Naive thymus-derived CD4-positive, alpha-beta T cell (primary cell): ENCODE results near the gene SPEM3. TPM values are rescaled to one million over a fixed set of nuclear protein-coding genes. Genes with fewer than 3 reads are reported as not detected.
"Not testable (repeated sequence)": the region's sequence is repeated elsewhere in the genome, so short reads cannot be mapped to it uniquely, and the experiment has no call there.

Experiments
- ATAC-seq: fragments of 150-1000 bp; cut with Tn5 transposase; 2 replicates; pipeline ENCODE4 v1.10.0; 2021; ENCODE audit warnings: mild to moderate bottlenecking, moderate library complexity
- CTCF ChIA-PET: fragments of 350-600 bp; sonication (Branson Sonifier 250); formaldehyde crosslinking; loops from one replicate; lab custom pipeline; 2021; ENCODE audit warnings: antibody characterized with exemption; lab: Charles Lee
- POLR2A ChIA-PET: fragments of 350-600 bp; sonication (Branson Sonifier 250); formaldehyde crosslinking; loops from one replicate; lab custom pipeline; 2021; ENCODE audit warnings: antibody characterized with exemption, inconsistent platforms; lab: Charles Lee
- DNase-seq, 9 donors: peaks; one replicate each; pipeline versions ENCODE4 v3.0.0 to v3.0.0-alpha.2; 2020 to 2022; ENCODE audit warnings: mixed read lengths in 1 of 9
- H3K27ac ChIP-seq: one replicate; pipeline ENCODE4 v1.7.0; 2013; ENCODE audit warnings: mild to moderate bottlenecking, low read depth, low read length, moderate library complexity
- H3K27me3 ChIP-seq, 2 donors: one replicate each; pipeline ENCODE4 v1.7.0; 2013; ENCODE audit warnings: low read length in 2 of 2, mild to moderate bottlenecking in 2 of 2, moderate library complexity in 2 of 2; ENCODE audit not compliant: control insufficient read depth in 2 of 2, insufficient read depth in 2 of 2
- H3K36me3 ChIP-seq, 3 experiments: 1 replicate in 2 of 3; 2 replicates in 1 of 3; pipeline ENCODE4 v1.7.0; 2013; ENCODE audit warnings: low read length in 3 of 3, mild to moderate bottlenecking in 3 of 3, moderate library complexity in 1 of 3; ENCODE audit not compliant: insufficient read depth in 3 of 3, control insufficient read depth in 2 of 3
- H3K4me1 ChIP-seq, 2 donors: one replicate each; pipeline ENCODE4 v1.7.0; 2013; ENCODE audit warnings: low read length in 2 of 2, mild to moderate bottlenecking in 2 of 2, moderate library complexity in 1 of 2; ENCODE audit not compliant: control insufficient read depth in 2 of 2, insufficient read depth in 2 of 2
- H3K4me3 ChIP-seq: 2 replicates; pipeline ENCODE4 v1.7.0; 2013; ENCODE audit warnings: mild to moderate bottlenecking, low read length
- H3K9me3 ChIP-seq, 3 experiments: 1 replicate in 2 of 3; 2 replicates in 1 of 3; pipeline ENCODE4 v1.7.0; 2013; ENCODE audit warnings: low read length in 3 of 3; ENCODE audit not compliant: control insufficient read depth in 2 of 3
- H3K27ac Mint-ChIP-seq, 9 donors: one replicate each; pipeline ENCODE4 v1.8.0; 2020 to 2022; ENCODE audit warnings: mixed read lengths in 9 of 9, mild to moderate bottlenecking in 8 of 9, moderate library complexity in 5 of 9, inconsistent platforms in 2 of 9
- H3K27me3 Mint-ChIP-seq, 5 donors: one replicate each; pipeline ENCODE4 v1.8.0; 2021 to 2022; ENCODE audit warnings: mixed read lengths in 5 of 5, mild to moderate bottlenecking in 1 of 5
- H3K36me3 Mint-ChIP-seq, 5 donors: one replicate each; pipeline ENCODE4 v1.8.0; 2020 to 2022; ENCODE audit warnings: mixed read lengths in 5 of 5, mild to moderate bottlenecking in 3 of 5, inconsistent platforms in 1 of 5
- H3K4me1 Mint-ChIP-seq, 7 donors: one replicate each; pipeline ENCODE4 v1.8.0; 2020 to 2022; ENCODE audit warnings: mixed read lengths in 7 of 7, mild to moderate bottlenecking in 3 of 7, inconsistent platforms in 1 of 7
- H3K4me3 Mint-ChIP-seq, 10 donors: one replicate each; pipeline ENCODE4 v1.8.0; 2020 to 2022; ENCODE audit warnings: mild to moderate bottlenecking in 10 of 10, mixed read lengths in 10 of 10, moderate library complexity in 6 of 10, inconsistent platforms in 2 of 10
- H3K9me3 Mint-ChIP-seq, 11 donors: one replicate each; pipeline ENCODE4 v1.8.0; 2020 to 2022; ENCODE audit warnings: mixed read lengths in 11 of 11, mild to moderate bottlenecking in 4 of 11, inconsistent platforms in 1 of 11, moderate library complexity in 1 of 11
- intact Hi-C, 2 donors: fragments of 100-400 bp; cut with micrococcal nuclease; formaldehyde crosslinking; loops; one replicate each; pipeline ENCODE4 v1.15.1; 2023
- polyA plus RNA-seq, 2 donors: library from polyadenylated mRNA; unstranded; fragments of 300-500 nt; fragmentation: Illumina TruSeq; gene quantifications; one replicate each; pipeline ENCODE4 v1.2.3, GENCODE V29; 2021
- total RNA-seq, 6 experiments: library from RNA in 5 of 6; stranded (reverse) in 5 of 6; gene quantifications; 1 replicate in 5 of 6; 2 replicates in 1 of 6; pipeline ENCODE4 v1.2.3 and lab custom pipeline; 2021 to 2026

The SPEM3 gene
- total and polyA plus RNA-seq, 7 experiments from 2014 or later, result not detected

DNA sequence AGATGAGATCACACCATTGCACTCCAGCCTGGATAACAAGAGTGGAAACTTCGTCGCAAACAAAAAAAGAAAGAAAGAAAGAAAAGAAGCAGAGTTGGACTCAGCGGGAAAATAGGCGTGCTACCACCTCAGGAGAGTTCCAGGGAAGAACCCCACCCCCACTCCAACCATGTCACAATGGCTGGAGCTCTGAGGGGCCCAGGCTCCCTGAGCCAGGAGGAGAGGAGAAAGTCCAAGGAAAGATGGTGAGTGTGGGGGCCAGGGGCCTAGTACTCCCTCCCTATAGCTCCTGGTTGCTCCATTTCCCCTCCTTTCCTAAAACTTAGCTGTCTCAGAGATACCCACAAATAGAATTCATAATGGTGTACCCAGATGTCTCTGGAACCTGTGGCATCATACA is 52.6 kb downstream of the SPEM3 start, which contains the start of gene SLC35G6:
Gene SLC35G6 (plus strand): TSS at position 172 of the 400 bp plus-strand sequence. CDS start 71 bp downstream, at position 243.
- Mint-ChIP-seq H3K4me1 (peaks cover 57 to 78% (median 73%) of the 10 kb centered on the region in 7 donors), H3K36me3 (peaks cover 0 to 12% (median 0%) of the 10 kb centered on the region in 5 donors), H3K27ac (peak within 1 kb of the TSS; percentile 90 to 100 (median 100)), H3K4me3 (peak within 1 kb of the TSS; percentile 74 to 100 (median 95))
- H3K9me3 Mint-ChIP-seq, ATAC-seq, H3K36me3 ChIP-seq, H3K27me3 Mint-ChIP-seq, DNase-seq, H3K27me3 ChIP-seq, H3K9me3 ChIP-seq: not testable (repeated sequence)
- CTCF ChIA-PET, result interaction anchor here (1.8 to 2.4 kb wide), 2 partner anchors 45 to 125 kb away, joined by 6 to 10 read pairs; partner anchors contain the start of gene TMEM102
- Histone ChIP-seq H3K4me1 (peaks cover 33 to 51% of the 10 kb centered on the region in 2 donors), H3K4me3 (peak within 1 kb of the TSS; percentile 88), H3K27ac (peak within 1 kb of the TSS; percentile 100)
- POLR2A ChIA-PET, result interaction anchor here (1.1 to 12.3 kb wide), 7 partner anchors 10 to 205 kb away, joined by 3 to 199 read pairs (median 19); partner anchors contain the start of genes CHRNB1, GPS2, TMEM102 and TP53
- intact Hi-C loops, result loop anchor here (5.0 to 10.0 kb wide), 5 partner anchors 126 to 676 kb away; partner anchors contain the start of genes CHD3 (in 1 of the 2), CNTROB (in 1 of the 2), KCTD11 (in 1 of the 2) and SLC16A13 (in 1 of the 2)

GRCh38 chr17:7481842-7482741 is 53.4 kb downstream of the SPEM3 start:
- not testable (repeated sequence) for H3K36me3 ChIP-seq, H3K27me3 ChIP-seq, H3K27me3 Mint-ChIP-seq, DNase-seq, ATAC-seq, H3K4me3 ChIP-seq, H3K9me3 ChIP-seq
- Mint-ChIP-seq H3K4me1 (peaks cover 57 to 78% (median 72%) of the 10 kb centered on the region in 7 donors), H3K27ac (peak overlapping the region; percentile 99 to 100 (median 100)), H3K36me3 (peaks cover 0 to 12% (median 0%) of the 10 kb centered on the region in 5 donors), H3K9me3 (peaks cover 0 to 11% (median 0%) of the 10 kb centered on the region in 11 donors), H3K4me3 (peak overlapping the region; percentile 71 to 100 (median 98))
- ChIA-PET CTCF (interaction anchor here (1.8 kb wide), 1 partner anchor 46 kb away, joined by 10 read pairs; the partner anchor contains the start of gene TMEM102), POLR2A (interaction anchor here (1.1 to 12.3 kb wide), 12 partner anchors 11 to 205 kb away, joined by 3 to 199 read pairs (median 33); partner anchors contain the start of genes CHRNB1, FGF11, GPS2 and TMEM102)
- intact Hi-C loops, result loop anchor here (5.0 to 10.0 kb wide), 5 partner anchors 127 to 675 kb away; partner anchors contain the start of genes CHD3 (in 1 of the 2), CNTROB (in 1 of the 2), KCTD11 (in 1 of the 2) and SLC16A13 (in 1 of the 2)
- H3K27ac ChIP-seq, result peak overlapping the region; percentile 97
- peaks cover 40 to 51% of the 10 kb centered on the region in 2 donors for H3K4me1 ChIP-seq

Other genes starting within 250 kb of the SPEM3 start
Only the 30 nearest of the 39 such genes appear.
- 100 to 1,000 TPM in 4 of 5 experiments, 10 to 100 TPM in 1; 96.8 to 173 (median 133) TPM for gene CTDNEP1, start 177.1 kb upstream of the SPEM3 start, total RNA-seq
- 10 to 100 TPM; 38.3 to 45.4 TPM for gene CTDNEP1, start 177.1 kb upstream of the SPEM3 start, polyA plus RNA-seq
- 10 to 100 TPM; 26.9 to 49.1 (median 32.9) TPM for gene ELP5, start 176.6 kb upstream of the SPEM3 start, total RNA-seq
- gene ELP5, start 176.6 kb upstream of the SPEM3 start, polyA plus RNA-seq, result 10 to 100 TPM; 60.4 to 89.9 TPM
- gene CLDN7, start 166.4 kb upstream of the SPEM3 start, total RNA-seq, result 1 to 10 TPM in 2 of 5 experiments, under 1 TPM in 3; 0.29 to 3.8 (median 0.81) TPM
- 1 to 10 TPM; 1.7 to 2.9 TPM for gene CLDN7, start 166.4 kb upstream of the SPEM3 start, polyA plus RNA-seq
- gene SLC2A4, start 147.1 kb upstream of the SPEM3 start, total RNA-seq, result not detected
- not detected for gene SLC2A4, start 147.1 kb upstream of the SPEM3 start, polyA plus RNA-seq
- under 1 TPM in 3 of 5 experiments, not detected in 2; 0.27 to 0.64 (median 0.40) TPM for gene YBX2, start 134.2 kb upstream of the SPEM3 start, total RNA-seq
- not detected for gene YBX2, start 134.2 kb upstream of the SPEM3 start, polyA plus RNA-seq
- 100 to 1,000 TPM; 237 to 666 (median 453) TPM for gene EIF5A, start 121.2 kb upstream of the SPEM3 start, total RNA-seq
- gene EIF5A, start 121.2 kb upstream of the SPEM3 start, polyA plus RNA-seq, result 100 to 1,000 TPM; 158 to 558 TPM
- 100 to 1,000 TPM in 3 of 5 experiments, 10 to 100 TPM in 2; 72.6 to 145 (median 107) TPM for gene GPS2, start 113.5 kb upstream of the SPEM3 start, total RNA-seq
- 100 to 1,000 TPM in 1 of 2 donors, 10 to 100 TPM in 1; 80.1 to 134 TPM for gene GPS2, start 113.5 kb upstream of the SPEM3 start, polyA plus RNA-seq
- 10 to 100 TPM; 42.6 to 92.6 (median 50.1) TPM for gene NEURL4, start 99.5 kb upstream of the SPEM3 start, total RNA-seq
- 1 to 10 TPM; 1.1 to 2.5 TPM for gene NEURL4, start 99.5 kb upstream of the SPEM3 start, polyA plus RNA-seq
- gene ACAP1, start 92.3 kb upstream of the SPEM3 start, total RNA-seq, result 100 to 1,000 TPM; 482 to 708 (median 599) TPM
- 100 to 1,000 TPM; 234 to 337 TPM for gene ACAP1, start 92.3 kb upstream of the SPEM3 start, polyA plus RNA-seq
- gene KCTD11, start 76.7 kb upstream of the SPEM3 start, total RNA-seq, result 10 to 100 TPM in 1 of 5 experiments, 1 to 10 TPM in 4; 2.7 to 13.7 (median 4.0) TPM
- gene KCTD11, start 76.7 kb upstream of the SPEM3 start, polyA plus RNA-seq, result 1 to 10 TPM in 1 of 2 donors, under 1 TPM in 1; 0.83 to 1.1 TPM
- not detected for gene TMEM95, start 73.7 kb upstream of the SPEM3 start, total RNA-seq
- not detected for gene TMEM95, start 73.7 kb upstream of the SPEM3 start, polyA plus RNA-seq
- 10 to 100 TPM in 4 of 5 experiments, 1 to 10 TPM in 1; 1.5 to 23.4 (median 13.9) TPM for gene TNK1, start 47.8 kb upstream of the SPEM3 start, total RNA-seq
- 1 to 10 TPM; 5.8 to 7.4 TPM for gene TNK1, start 47.8 kb upstream of the SPEM3 start, polyA plus RNA-seq
- gene PLSCR3, start 34.3 kb upstream of the SPEM3 start, total RNA-seq, result 100 to 1,000 TPM in 1 of 5 experiments, 10 to 100 TPM in 4; 74.8 to 142 (median 85.0) TPM
- 100 to 1,000 TPM; 162 to 212 TPM for gene PLSCR3, start 34.3 kb upstream of the SPEM3 start, polyA plus RNA-seq
- gene TMEM256, start 24.8 kb upstream of the SPEM3 start, total RNA-seq, result 10 to 100 TPM; 31.5 to 58.5 (median 48.2) TPM
- 10 to 100 TPM; 45.2 to 64.9 TPM for gene TMEM256, start 24.8 kb upstream of the SPEM3 start, polyA plus RNA-seq
- 10 to 100 TPM in 3 of 5 experiments, 1 to 10 TPM in 2; 1.6 to 17.8 (median 11.9) TPM for gene NLGN2, start 21.0 kb upstream of the SPEM3 start, total RNA-seq
- gene NLGN2, start 21.0 kb upstream of the SPEM3 start, polyA plus RNA-seq, result under 1 TPM; 0.20 to 0.28 TPM
- gene SPEM1, start 8.5 kb upstream of the SPEM3 start, total RNA-seq, result not detected
- gene SPEM1, start 8.5 kb upstream of the SPEM3 start, polyA plus RNA-seq, result not detected
- not detected for gene SPEM2, start 3.2 kb upstream of the SPEM3 start, total RNA-seq
- not detected for gene SPEM2, start 3.2 kb upstream of the SPEM3 start, polyA plus RNA-seq
- 10 to 100 TPM in 3 of 5 experiments, 1 to 10 TPM in 2; 8.2 to 19.1 (median 16.5) TPM for gene TMEM102, start 6.6 kb downstream of the SPEM3 start, total RNA-seq
- 10 to 100 TPM in 1 of 2 donors, 1 to 10 TPM in 1; 8.5 to 26.1 TPM for gene TMEM102, start 6.6 kb downstream of the SPEM3 start, polyA plus RNA-seq
- 10 to 100 TPM in 1 of 5 experiments, 1 to 10 TPM in 4; 2.8 to 39.7 (median 3.4) TPM for gene FGF11, start 10.7 kb downstream of the SPEM3 start, total RNA-seq
- gene FGF11, start 10.7 kb downstream of the SPEM3 start, polyA plus RNA-seq, result under 1 TPM in 1 of 2 donors, not detected in 1; 0.09 TPM
- gene CHRNB1, start 16.2 kb downstream of the SPEM3 start, total RNA-seq, result 10 to 100 TPM in 1 of 5 experiments, 1 to 10 TPM in 4; 6.0 to 14.6 (median 7.2) TPM
- 10 to 100 TPM; 14.9 to 24.8 TPM for gene CHRNB1, start 16.2 kb downstream of the SPEM3 start, polyA plus RNA-seq
- 10 to 100 TPM; 30.3 to 89.2 (median 64.1) TPM for gene ZBTB4, start 50.8 kb downstream of the SPEM3 start, total RNA-seq
- 10 to 100 TPM; 15.3 to 25.5 TPM for gene ZBTB4, start 50.8 kb downstream of the SPEM3 start, polyA plus RNA-seq
- under 1 TPM in 1 of 5 experiments, not detected in 4; 0.16 TPM for gene SLC35G6, start 52.6 kb downstream of the SPEM3 start, total RNA-seq
- not detected for gene SLC35G6, start 52.6 kb downstream of the SPEM3 start, polyA plus RNA-seq
- gene POLR2A, start 55.5 kb downstream of the SPEM3 start, total RNA-seq, result 100 to 1,000 TPM; 165 to 501 (median 225) TPM
- 10 to 100 TPM; 43.6 to 82.4 TPM for gene POLR2A, start 55.5 kb downstream of the SPEM3 start, polyA plus RNA-seq
- 10 to 100 TPM; 27.3 to 82.4 (median 36.9) TPM for gene TNFSF12, start 120.2 kb downstream of the SPEM3 start, total RNA-seq
- 10 to 100 TPM; 25.4 to 36.1 TPM for gene TNFSF12, start 120.2 kb downstream of the SPEM3 start, polyA plus RNA-seq
- 10 to 100 TPM in 1 of 5 experiments, 1 to 10 TPM in 4; 2.0 to 45.6 (median 4.4) TPM for gene TNFSF13, start 129.9 kb downstream of the SPEM3 start, total RNA-seq
- gene TNFSF13, start 129.9 kb downstream of the SPEM3 start, polyA plus RNA-seq, result 1 to 10 TPM; 1.1 to 1.5 TPM
- 10 to 100 TPM; 35.0 to 43.8 (median 40.8) TPM for gene SENP3, start 133.1 kb downstream of the SPEM3 start, total RNA-seq
- 10 to 100 TPM; 13.2 to 20.6 TPM for gene SENP3, start 133.1 kb downstream of the SPEM3 start, polyA plus RNA-seq
- gene CD68, start 150.8 kb downstream of the SPEM3 start, total RNA-seq, result 100 to 1,000 TPM in 1 of 5 experiments, 10 to 100 TPM in 2, 1 to 10 TPM in 2; 6.8 to 176 (median 18.8) TPM
- under 1 TPM; 0.12 to 0.21 TPM for gene CD68, start 150.8 kb downstream of the SPEM3 start, polyA plus RNA-seq
- 10 to 100 TPM; 25.4 to 79.8 (median 31.4) TPM for gene MPDU1, start 155.0 kb downstream of the SPEM3 start, total RNA-seq
- gene MPDU1, start 155.0 kb downstream of the SPEM3 start, polyA plus RNA-seq, result 10 to 100 TPM; 39.1 to 52.3 TPM
- 1 to 10 TPM in 2 of 5 experiments, under 1 TPM in 3; 0.44 to 1.6 (median 0.56) TPM for gene SOX15, start 161.2 kb downstream of the SPEM3 start, total RNA-seq
- gene SOX15, start 161.2 kb downstream of the SPEM3 start, polyA plus RNA-seq, result not detected
- 10 to 100 TPM; 24.6 to 46.9 (median 34.0) TPM for gene FXR2, start 186.0 kb downstream of the SPEM3 start, total RNA-seq
- gene FXR2, start 186.0 kb downstream of the SPEM3 start, polyA plus RNA-seq, result 10 to 100 TPM in 1 of 2 donors, 1 to 10 TPM in 1; 5.5 to 21.6 TPM